HS-27A (cell line): ENCODE data around the gene SYNPO2L.
"Not testable (repeated sequence)": the region's sequence is repeated elsewhere in the genome, so short reads cannot be mapped to it uniquely, and the experiment has no call there.

Experiments
- DNase-seq: peaks from one replicate; pipeline ENCODE4 v3.0.0-alpha.2; 2012; ENCODE audit warnings: low read depth, missing footprints

SYNPO2L gene

GRCh38 chr10:73617143-73617542 lies 38.7 kb downstream of the SYNPO2L start:
- not testable (repeated sequence) for DNase-seq

- DNase-seq: no peak
These were observed 41.1 kb downstream of the SYNPO2L start for GRCh38 chr10:73614720-73615119.

- DNase-seq: no peak
These were observed 46.7 kb downstream of the SYNPO2L start for GRCh38 chr10:73609116-73609515.

GRCh38 chr10:73601486-73601921 lies 54.3 kb downstream of the SYNPO2L start:
- DNase-seq: no peak

GRCh38 chr10:73597346-73597745 lies 58.5 kb downstream of the SYNPO2L start:
- no peak for DNase-seq
